NCI-H1436 (cell line): ENCODE results near the gene IRF9.
"Not testable (repeated sequence)": the region's sequence is repeated elsewhere in the genome, so short reads cannot be mapped to it uniquely, and the experiment has no call there.

Experiments
- DNase-seq: peaks from one replicate; lab custom pipeline; 2025; lab: John Stamatoyannopoulos, UW

The IRF9 gene

DNA sequence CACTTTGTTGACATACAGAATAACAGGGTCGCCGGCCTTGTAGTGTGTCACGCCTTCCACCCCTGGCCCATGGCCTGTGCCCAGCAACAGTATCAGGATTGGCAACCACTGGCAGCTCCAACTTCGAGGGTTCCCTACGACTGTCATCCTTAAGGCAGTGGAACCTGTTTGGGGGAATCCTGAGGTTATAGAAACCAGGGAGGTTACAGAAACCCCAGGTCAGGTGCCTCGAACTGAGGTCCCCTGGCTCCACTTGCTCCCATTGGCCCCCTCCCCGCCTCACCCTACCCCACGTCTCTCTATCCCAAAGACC is 33.8 kb downstream of the IRF9 start:
- DNase-seq: no peak

DNA sequence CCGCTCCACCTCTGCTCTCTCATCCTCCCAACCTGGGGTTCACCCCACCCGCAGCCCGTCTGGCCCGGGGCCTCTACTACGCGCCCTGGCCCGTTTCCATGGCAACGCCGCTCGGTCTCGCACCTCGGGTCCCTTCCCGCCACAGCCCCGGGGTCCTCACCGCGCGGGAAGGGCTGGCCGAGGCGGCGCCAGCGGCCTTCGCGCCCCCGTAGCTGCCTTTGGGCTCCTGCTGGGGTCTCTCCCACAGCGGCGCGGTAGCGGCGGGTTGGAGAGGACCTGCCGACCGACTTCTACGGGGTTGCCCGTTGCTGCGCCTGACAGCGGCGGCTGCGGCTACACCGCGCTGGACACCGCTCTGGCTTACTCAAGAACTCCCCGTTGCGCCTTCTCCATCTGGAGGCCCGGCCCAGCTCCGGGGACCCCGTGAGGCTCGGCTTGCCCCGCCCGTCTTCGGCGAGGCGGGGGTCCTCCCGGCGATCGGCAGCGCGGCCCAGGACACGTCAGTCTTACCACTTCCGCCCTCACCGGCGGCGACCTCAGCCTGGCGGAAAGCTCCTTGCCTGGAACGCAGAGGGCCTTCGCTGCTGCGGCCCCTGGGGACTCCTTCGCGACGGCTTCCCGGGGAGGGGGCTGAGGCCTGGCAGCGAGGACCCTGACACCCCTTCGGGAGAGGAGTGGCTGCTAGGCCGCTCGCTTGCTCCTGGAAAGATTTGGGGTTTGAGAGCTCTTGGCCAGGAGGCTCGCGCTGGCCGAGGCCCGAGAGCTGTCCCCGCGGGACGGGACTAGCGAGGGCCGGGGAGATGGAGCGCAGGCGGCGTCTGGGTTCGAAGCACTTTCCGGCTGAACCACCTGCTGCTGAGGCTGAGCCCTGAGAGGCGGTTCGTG is 34.4 kb downstream of the IRF9 start, which contains the start of gene TM9SF1:
TSS of gene TM9SF1 (minus strand) at position 256 of the 885 bp plus-strand sequence. CDS start 422 bp downstream, outside the sequence.
- DNase-seq: peak; percentile 82

GRCh38 chr14:24196071-24197055 is 35.3 kb downstream of the IRF9 start:
- DNase-seq: no peak

- DNase-seq: no peak
Observed at GRCh38 chr14:24197056-24197450, 36.0 kb downstream of the IRF9 start.

DNA sequence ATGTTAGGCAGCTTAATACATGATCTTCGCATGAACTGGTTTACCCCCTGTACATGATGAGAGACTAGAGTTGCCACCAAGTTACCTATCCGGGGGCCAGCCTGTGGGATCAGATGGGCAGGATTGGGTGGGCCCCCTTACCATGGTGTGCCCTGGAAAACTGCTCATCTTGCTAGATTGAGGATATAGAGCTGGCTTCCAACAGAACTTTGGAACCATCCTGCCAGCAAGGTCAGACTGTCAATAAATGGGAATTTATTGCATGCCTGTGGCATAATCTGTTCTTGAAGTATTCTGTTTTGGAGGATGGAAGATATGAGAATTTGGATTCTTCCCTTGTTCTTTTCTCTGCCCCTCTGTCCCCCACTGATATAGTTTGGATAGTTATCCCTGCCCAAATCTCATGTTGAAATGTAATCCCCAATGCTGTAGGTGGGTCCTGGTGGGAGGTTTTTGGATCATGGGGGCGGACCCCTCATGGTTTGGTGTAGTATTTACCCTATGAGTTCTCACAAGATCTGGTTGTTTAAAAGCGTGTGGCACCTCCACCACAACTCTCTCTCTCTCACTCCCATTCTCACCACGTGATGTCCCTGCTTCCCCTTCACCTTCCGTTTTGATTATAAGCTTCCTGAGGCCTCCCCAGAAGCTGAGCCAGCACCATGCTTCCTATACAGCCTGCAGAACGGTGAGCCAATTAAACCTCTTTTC is 37.9 kb downstream of the IRF9 start:
- no peak for DNase-seq

GRCh38 chr14:24202538-24202937 is 41.5 kb downstream of the IRF9 start:
- DNase-seq: not testable (repeated sequence)

DNA sequence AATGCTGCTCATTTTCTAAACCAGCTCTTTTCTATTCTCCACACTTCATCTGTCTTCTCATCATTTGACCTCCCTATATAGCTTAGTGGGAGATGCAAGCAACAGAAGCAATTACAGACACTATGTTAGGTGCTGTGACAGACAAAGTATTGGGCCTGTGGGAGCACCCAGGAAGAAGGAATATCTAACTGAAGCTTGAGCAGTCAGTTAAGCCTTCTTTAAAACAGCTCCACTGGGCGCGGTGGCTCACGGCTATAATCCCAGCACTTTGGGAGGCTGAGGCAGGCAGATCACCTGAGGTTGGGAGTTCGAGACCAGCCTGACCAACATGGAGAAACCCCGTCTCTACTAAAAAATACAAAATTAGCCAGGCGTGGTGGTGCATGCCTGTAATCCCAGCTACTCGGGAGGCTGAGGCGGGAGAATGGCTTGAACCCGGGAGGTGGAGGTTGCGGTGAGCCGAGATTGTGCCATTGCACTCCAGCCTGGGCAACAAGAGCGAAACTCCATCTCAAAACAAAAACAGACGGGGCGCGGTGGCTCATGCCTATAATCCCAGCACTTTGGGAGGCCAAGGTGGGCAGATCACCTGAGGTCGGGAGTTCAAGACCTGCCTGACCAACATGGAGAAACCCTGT is 42.3 kb downstream of the IRF9 start:
- DNase-seq: not testable (repeated sequence)

DNA sequence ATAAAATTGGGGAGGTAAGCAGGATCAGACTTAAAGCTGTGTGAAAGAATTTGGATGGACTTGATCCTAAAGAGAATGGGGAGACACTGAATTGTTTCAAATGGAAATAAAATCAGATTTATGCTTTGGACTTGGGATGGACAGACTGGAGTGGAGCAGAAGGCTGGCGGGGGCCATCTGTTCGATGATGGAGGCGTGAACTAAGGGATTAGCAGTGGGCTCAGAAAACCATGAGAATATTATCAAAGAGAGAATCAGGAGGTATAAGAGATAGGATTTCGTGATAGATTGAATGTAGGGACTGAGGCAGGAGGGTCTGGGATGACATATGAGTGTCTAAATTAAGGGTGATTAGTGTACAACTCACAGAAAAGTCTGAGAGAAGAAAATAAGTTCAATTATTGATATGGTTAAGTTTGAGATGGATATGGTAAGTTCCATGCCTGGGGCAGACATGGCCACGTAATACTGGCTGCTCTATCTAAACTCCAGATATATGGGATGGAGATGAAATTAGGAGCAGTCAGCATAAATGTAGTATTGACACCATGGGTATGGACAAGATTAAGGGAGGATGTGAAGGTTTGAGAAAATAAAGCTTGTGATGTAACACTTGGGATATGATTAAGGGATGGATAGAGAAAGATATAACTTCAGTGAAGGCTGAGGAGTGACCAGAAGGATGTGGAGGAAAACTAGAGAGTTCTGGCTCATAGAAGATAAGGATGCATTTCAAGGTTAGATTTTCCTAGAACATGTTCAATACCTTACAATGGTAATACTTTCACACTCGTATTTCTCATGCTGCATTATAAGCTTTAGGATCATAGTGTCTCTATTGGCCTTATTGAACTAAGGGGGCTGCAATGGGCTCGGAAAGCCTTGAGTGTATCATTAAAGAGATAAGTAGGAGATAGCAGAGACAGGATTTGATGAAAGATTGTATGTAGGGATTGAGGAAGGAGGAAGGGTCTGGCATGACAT is 43.4 kb downstream of the IRF9 start:
- DNase-seq: no peak

- DNase-seq: no peak
Observed at GRCh38 chr14:24206260-24207103, 45.4 kb downstream of the IRF9 start.

GRCh38 chr14:24207104-24207551 is 46.1 kb downstream of the IRF9 start:
- DNase-seq: no peak

- no peak for DNase-seq
Observed at GRCh38 chr14:24207625-24208024, 46.6 kb downstream of the IRF9 start.

GRCh38 chr14:24211311-24211710 is 50.2 kb downstream of the IRF9 start:
- DNase-seq: no peak

DNA sequence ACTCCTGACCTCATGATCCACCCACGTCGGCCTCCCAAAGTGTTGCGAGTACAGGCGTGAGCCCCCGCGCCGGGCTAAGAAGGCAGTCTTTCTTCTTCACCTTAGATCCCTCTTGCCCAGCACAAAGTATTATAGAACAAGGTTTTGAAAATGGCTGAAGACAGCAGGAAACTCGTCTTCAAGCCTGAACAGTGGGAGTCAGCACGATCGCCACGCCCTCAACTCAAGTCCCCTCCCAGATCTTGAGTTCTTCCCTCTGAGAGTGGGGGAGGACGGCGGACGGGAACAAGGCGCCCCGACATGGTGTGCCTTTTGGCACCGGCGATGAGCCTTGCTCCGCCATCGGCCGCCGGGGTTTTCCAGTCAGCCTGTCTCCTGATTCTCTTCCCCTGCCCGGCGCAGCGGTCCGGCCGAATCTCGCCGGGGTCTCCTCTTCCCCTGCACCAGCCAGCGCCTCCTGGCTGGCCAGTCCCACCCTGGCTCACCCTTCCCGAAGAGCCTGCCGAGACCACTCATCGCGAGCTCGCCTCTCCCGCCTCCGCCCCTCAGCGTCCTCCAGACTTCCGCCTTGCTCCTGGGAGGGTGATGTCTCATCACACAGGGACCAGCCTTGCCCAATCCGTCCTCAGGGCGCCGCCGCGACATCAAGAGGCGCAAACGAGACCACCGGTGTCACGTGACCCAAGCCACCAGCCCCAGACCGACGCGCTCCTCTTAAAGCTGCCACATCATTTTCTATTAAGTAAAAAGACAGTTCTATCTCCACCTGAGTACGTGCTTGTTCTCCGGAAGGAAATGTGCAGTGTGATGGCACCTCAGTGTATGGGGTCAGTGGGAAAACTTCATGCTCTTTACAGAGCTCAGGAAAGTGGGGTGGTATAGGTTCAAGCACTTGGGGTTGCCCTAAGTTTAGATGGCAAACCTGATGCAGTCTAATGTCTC is 52.1 kb downstream of the IRF9 start, which contains the start of gene CHMP4A:
TSS of gene CHMP4A (minus strand) at position 565 of the 942 bp plus-strand sequence. CDS start at position 516, 49 bp downstream.
- DNase-seq: peak; percentile 95

DNA sequence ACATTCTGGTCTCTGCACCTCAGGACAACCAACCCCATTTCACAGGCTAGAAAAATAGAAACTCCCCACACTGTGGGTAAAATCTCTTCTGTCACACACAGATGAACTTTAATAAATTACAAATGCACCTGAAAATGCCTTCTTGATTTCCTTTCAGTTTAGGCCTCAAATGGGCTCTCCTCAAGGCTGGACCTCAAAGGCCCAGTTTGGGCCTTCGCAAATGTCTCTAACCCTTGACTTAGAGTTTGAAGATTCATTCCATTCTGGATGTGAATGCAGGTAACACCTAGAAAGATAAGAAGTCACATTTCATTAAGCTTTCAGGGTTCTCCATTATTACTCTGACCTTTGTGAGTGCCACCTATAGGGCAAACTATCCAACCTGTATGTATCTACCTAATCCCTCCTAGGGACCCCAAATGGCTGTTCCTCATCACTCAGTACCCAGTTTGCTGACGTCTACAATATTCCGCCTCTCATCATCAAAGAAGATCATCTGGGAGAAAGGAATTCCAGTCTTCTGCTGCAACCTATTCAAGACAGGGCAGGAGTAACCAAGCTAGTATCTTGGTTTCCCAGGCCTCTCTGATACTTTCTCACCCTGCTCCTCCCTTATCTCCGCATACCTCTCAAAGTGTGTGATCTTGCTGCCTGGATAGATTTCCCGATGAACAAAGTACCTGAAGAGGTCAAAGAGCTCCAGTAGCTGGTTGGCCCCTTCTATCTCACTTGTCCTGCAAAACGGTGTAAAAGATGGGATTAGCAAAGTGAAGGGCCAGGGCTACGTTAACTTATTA is 53.0 kb downstream of the IRF9 start:
- no peak for DNase-seq

DNA sequence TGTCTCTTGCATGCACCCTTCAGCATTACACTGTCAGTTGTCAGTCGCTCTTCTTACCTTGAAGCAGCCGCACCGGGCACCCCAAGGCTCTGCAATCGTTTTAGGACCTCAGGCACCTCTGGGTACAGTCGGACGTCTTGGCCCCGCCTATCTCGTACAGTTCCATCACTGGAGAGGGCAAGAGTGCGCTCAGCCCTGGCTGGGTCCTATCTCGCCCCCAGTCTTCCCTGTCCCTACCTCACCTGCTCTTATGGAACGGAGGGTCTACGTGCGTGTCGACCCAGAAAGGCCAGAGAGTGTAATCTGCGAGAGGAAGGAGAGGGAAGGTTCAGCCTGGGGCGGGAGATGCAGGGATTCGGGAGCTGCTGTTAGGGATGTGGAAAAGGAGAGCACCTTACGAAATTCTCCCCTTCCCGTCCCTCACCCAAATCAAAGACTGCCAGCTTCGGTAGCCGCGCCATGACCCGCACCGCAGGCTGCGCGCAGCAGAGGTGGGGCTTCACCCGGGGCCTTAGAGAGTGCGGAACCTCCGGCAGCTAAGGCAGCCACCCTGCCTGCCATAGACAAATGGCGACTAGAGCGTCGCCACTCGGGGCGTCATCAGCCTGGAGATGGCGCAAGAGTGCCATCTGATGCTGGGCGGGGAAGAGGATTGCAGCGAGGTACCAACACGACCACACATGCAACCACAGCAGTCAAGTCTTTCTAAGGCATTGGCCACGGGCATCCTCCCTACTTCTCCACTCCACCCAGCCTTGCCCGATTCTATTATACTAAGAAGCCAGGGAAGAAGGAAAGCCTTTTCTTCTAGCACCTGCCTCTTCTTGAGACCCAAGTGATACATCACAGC is 54.7 kb downstream of the IRF9 start, which contains the start of gene MDP1:
TSS of gene MDP1 (minus strand) at position 572 of the 850 bp plus-strand sequence. CDS start at position 461, 111 bp downstream.
- DNase-seq: peak; percentile 84
